GM12873 (cell line): ENCODE measurements around the gene ASF1A.

ENCODE experiments used
- TF ChIP-seq, protein P1 (sequence below): IDR thresholded peaks from 2 replicates; pipeline ENCODE4 v1.5.1; 2012; ENCODE audit warnings: low read depth, mild to moderate bottlenecking, moderate library complexity, low read length, control low read depth; ENCODE audit not compliant: insufficient read depth; ENCODE audit errors: missing control alignments

ASF1A gene

DNA sequence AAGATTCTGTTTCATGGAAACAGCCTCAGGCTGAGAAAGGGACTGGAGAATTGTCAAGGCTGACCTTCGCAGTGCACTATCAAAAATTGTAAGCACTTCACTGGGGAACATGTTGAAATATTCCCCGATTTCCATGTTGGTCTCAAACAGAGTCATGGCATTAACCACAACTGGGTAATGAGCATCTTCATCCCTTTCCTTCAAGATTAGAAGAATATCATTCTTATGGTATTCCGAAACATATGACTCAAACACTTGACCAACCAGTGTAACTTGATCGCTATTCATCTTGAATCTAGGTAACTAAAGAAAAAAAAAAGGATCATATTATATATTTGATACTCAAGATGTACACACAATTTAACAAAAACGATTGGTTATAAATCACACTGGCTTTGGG lies 37.5 kb downstream of the ASF1A start:
- TF ChIP-seq, protein P1, sequence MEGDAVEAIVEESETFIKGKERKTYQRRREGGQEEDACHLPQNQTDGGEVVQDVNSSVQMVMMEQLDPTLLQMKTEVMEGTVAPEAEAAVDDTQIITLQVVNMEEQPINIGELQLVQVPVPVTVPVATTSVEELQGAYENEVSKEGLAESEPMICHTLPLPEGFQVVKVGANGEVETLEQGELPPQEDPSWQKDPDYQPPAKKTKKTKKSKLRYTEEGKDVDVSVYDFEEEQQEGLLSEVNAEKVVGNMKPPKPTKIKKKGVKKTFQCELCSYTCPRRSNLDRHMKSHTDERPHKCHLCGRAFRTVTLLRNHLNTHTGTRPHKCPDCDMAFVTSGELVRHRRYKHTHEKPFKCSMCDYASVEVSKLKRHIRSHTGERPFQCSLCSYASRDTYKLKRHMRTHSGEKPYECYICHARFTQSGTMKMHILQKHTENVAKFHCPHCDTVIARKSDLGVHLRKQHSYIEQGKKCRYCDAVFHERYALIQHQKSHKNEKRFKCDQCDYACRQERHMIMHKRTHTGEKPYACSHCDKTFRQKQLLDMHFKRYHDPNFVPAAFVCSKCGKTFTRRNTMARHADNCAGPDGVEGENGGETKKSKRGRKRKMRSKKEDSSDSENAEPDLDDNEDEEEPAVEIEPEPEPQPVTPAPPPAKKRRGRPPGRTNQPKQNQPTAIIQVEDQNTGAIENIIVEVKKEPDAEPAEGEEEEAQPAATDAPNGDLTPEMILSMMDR = no peak

DNA sequence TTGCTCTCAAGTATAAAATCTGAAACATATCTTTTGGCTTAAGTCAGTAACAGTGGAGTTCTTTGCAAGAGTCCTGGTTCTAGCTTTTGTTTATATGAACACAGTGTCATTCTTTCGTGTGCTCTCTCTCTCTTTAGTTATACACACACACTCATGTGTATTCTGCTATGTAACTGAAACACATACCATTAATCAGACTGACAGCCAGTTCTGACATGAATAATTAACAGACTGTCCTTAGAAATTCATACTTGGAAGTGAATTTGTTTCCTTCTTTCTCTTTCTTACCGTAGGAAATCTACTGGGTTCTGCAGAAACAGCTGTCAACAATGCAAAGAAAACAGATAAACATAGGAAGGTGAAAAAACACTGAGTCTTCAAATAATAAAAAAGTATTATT lies 38.5 kb downstream of the ASF1A start:
- TF ChIP-seq, protein P1 = no peak

DNA sequence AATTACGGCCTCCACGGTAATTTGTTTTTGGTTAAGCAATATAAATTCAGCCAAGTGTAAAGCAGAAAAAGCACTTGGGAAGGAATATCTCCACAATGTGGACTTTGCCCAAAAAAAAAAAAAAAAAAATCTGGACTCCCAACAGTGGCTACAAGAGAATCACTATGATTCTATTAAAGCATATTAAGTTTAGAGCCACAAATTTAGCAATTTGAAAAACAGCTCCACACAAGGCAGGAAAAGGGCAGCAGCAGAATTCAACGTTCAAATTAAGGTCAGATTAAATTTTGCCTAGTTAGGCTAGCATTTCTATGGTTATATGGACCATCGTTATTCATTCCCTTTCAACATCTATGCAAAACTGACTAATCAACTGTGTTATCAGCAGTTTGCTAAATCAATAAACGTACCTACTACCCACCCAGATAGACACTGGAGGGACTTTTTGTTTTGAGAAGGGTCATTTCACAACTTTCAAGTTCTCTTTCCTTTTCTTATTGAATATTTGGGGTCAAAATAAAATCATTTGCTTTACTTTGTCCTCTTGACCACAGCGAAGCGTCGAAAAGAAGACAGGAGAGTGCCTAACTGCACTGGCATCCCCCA lies 40.0 kb downstream of the ASF1A start:
- TF ChIP-seq, protein P1 = no peak

DNA sequence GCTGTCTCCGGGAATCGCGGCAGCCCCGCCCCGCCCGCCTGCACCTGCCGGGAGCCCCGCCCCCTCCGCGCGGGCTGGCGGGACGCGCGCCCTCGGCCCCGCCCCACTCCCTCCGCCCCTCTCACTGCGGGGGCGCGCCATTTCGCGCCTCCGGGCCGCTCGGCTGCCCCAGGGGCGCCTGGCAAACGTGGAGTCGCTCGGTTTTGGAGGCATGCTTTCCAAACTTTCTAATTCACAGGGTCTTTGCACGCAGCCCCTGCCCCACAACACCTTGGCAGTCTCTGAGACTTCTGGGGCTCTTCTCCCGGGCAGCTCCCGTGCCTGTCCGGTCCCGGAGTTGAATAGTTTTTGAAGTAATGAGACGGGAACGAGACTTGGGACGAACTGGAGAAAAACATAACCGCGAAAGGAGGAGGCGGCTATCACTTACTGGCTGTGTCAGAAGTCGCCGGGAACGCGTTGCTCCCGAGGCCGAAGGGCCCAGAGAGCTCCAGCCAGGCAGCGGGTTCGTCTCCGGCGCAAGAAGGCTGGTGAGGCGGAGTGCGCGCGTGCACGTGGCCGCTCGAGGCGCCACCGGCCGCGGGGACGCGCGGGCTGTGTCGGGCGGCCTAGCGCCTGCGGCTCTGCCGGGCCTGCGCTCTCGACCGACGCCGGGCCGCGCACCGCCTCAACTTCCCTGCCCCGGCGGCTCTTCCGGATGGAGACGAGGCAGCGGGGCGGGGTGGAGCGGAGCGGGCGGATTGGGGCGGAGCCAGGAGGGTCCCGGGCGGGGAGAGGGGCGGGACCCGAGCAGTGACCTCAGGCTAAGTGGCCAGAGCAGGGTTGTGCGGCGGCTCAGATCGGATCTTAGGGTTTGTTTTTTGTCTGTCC lies 40.7 kb downstream of the ASF1A start, which contains the start of gene MCM9:
Gene MCM9 (minus strand): TSS at position 699 of the 870 bp plus-strand sequence. CDS start 3,436 bp downstream, outside the sequence.
- TF ChIP-seq, protein P1 = no peak

DNA sequence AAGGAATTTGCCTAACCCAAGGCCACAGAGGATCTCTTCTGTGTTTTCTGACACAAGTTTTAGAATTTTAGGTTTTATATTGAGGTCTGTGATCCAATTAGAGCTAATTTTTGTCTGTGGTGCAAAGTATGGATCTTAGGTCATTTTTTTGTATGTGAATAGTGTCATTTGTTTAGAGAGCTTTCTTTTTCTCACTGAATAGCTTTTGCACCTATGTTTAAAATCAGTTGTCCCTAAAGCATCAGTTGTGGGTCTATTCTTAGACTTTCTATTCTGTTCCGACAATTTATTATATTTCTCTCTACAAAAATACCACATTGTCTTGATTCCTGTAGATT lies 41.3 kb downstream of the ASF1A start:
- TF ChIP-seq, protein P1 = no peak

DNA sequence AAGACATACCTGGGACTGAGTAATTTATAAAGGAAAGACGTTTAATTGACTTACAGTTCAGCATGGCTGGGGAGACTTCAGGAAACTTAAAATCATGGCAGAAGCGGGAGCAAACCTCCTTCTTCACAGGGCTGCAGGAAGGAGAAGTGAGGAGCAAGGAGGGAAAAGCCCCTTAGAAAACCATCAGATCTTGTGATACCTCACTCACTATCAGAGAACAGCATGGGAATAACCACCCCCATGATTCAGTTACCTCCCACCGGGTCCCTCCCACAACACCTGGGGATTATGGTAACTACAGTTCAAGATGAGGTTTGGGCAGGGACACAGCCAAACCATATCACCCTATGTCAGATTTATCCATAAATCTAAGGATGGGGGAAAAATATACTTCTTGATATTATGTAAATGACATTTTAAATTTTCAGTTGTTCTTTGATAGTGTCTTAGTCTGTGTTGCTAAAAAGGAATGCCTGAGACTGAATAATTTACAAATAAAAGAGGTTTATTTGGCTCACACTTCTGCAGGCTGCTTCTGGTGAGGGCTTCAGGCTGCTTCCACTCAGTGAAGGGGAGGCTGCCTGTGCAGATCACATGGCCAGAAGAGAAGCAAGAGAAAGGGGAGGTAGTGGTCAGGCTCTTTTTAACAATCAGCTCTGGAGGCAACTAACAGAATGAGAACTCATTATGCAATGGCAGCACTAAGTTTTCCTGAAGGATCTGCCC lies 42.2 kb downstream of the ASF1A start:
- TF ChIP-seq, protein P1 = no peak

DNA sequence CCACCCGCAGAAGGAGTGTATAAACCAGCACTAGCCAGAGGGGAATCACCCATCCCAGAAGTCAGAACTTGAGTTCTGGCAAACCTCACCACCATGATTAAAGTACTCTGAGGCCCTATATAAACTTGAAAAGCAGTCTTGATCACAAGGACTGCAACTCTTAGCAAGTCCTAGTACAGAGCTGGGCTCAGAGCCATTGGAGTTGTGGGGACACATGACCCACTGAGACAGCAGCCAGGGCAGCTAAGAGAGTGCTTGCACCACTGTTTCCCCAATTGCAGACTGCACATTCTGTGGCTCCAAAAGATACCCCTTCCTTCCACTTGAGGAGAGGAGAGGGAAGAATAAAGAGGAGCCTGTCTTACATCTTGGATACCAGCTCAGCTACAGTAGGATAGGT lies 45.7 kb downstream of the ASF1A start:
- TF ChIP-seq, protein P1 = no peak
